ENCODE measurements around the gene ETFRF1. TPM values are rescaled to one million over a fixed set of nuclear protein-coding genes. Genes with fewer than 3 reads are reported as not detected.
A peak's percentile ranks its signal among the peaks of the same experiment; 100 is the strongest.

ETFRF1 gene
- total and polyA plus RNA-seq, 2 of the 8 experiments (the other 6 are each of a cell fraction or from before 2014, with no cell fraction given), result 4.3 to 7.7 TPM

GRCh38 chr12:25250744-25251730, 56.0 kb downstream of the ETFRF1 start, which contains the start of gene KRAS (continued):
- TF ChIP-seq SIN3A (conservative IDR thresholded peaks at IDR 0.05 in 1 of 2, IDR thresholded peaks at IDR 0.05 in 1 of 2; ENCODE audit: low read depth in 1 of 2, low read length in 2 of 2) (peak in 1 of 2 experiments; percentile 62; a peak in 2 of 4 replicates), GABPA (IDR thresholded peaks at IDR 0.05; ENCODE audit: borderline replicate concordance, insufficient read depth, low read length) (no peak), RAD21 (IDR thresholded peaks at IDR 0.05 in 1 of 2, conservative IDR thresholded peaks at IDR 0.05 in 1 of 2; ENCODE audit: low read depth in 2 of 2, low read length in 2 of 2) (0 out of 4 replicates have a peak, but pooled peaks of 1 of the 2 experiments have one; percentile 9), KDM1A (IDR thresholded peaks at IDR 0.05; ENCODE audit: borderline replicate concordance, low read length) (no peak), JUND (IDR thresholded peaks at IDR 0.05; ENCODE audit: low read length) (no peak), SUZ12 (IDR thresholded peaks at IDR 0.05; ENCODE audit: low read length) (no peak), ZNF274 (IDR thresholded peaks at IDR 0.05; ENCODE audit: borderline replicate concordance, extremely low read depth, low read length) (no peak), TEAD4 (IDR thresholded peaks at IDR 0.05; ENCODE audit: low read depth, low read length) (no peak), ASH2L (IDR thresholded peaks at IDR 0.05; ENCODE audit: low read length) (peak; percentile 68), E2F6 (IDR thresholded peaks at IDR 0.05) (peak; percentile 36; the same call in 1 of the 2 replicates), MAFK (IDR thresholded peaks at IDR 0.05; ENCODE audit: low read depth, low read length) (no peak), ATF3 (IDR thresholded peaks at IDR 0.05; ENCODE audit: insufficient read depth, low read depth, low read length) (no peak), BCL11A (IDR thresholded peaks at IDR 0.05; ENCODE audit: low read depth in 2 of 2, low read length in 2 of 2) (no peak), CHD1 (IDR thresholded peaks at IDR 0.05; ENCODE audit: low read depth, low read length) (no peak), SIRT6 (IDR thresholded peaks at IDR 0.05; ENCODE audit: low read length) (no peak), KDM5A (IDR thresholded peaks at IDR 0.05; ENCODE audit: low read length) (no peak), FOSL1 (IDR thresholded peaks at IDR 0.05; ENCODE audit: insufficient read depth, low read depth, low read length) (no peak), CEBPB (IDR thresholded peaks at IDR 0.05; ENCODE audit: low read depth, low read length) (no peak)
- TF ChIP-seq, protein P1, sequence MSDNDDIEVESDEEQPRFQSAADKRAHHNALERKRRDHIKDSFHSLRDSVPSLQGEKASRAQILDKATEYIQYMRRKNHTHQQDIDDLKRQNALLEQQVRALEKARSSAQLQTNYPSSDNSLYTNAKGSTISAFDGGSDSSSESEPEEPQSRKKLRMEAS (IDR thresholded peaks at IDR 0.05), result no peak; the same call in 1 of the 2 replicates
- TF ChIP-seq, protein P2, sequence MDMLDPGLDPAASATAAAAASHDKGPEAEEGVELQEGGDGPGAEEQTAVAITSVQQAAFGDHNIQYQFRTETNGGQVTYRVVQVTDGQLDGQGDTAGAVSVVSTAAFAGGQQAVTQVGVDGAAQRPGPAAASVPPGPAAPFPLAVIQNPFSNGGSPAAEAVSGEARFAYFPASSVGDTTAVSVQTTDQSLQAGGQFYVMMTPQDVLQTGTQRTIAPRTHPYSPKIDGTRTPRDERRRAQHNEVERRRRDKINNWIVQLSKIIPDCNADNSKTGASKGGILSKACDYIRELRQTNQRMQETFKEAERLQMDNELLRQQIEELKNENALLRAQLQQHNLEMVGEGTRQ (IDR thresholded peaks at IDR 0.05; ENCODE audit: low read length), result no peak

Measured in H1 (cell line).